T-helper 2 cell treated with Interferon-gamma antibody and Interleukin-4, amounts not matched to agents 100 ng/mL and 5 ng/mL, for 36 hours (primary cell): Measurements from ENCODE around the gene KRTAP1-4. TPM values are rescaled to one million over a fixed set of nuclear protein-coding genes. Genes with fewer than 3 reads are reported as not detected.
"Not testable (repeated sequence)": the region's sequence is repeated elsewhere in the genome, so short reads cannot be mapped to it uniquely, and the experiment has no call there.

Source experiments
- intact Hi-C: fragments of 100-400 bp; cut with micrococcal nuclease; formaldehyde crosslinking; loops from one replicate; pipeline ENCODE4 v1.15.1; 2023
- total RNA-seq: library from RNA; stranded (reverse); gene quantifications from 2 replicates; pipeline ENCODE4 v1.2.3, GENCODE V29; 2022

KRTAP1-4 gene
- total RNA-seq, 1 donor from 2014 or later: not detected

DNA sequence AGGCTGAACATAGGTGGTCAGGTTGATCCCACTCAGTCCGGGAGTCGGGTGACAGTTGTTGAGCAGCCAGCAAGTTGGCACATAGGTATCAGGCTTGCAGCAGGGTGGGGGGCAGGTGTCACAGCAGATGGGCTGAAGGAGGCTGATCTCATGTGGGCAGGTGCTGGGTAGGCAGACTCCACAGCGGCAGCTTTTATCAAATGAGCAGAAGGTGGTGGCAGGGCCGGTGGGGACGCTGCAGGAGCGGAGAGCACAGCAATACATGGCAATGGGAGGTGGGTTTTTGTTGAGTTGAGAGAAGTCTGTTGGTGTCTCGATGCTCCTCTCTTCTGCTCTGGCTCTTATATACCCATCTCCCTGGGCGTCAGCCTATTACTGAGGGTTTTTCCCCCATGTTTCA, 21.2 kb downstream of the KRTAP1-4 start, which contains the start of gene KRTAP3-1:
KRTAP3-1 (minus strand) TSS at position 318 of the 400 bp plus-strand sequence; CDS start at position 264, 54 bp downstream.
- intact Hi-C loops: no loop called here

DNA sequence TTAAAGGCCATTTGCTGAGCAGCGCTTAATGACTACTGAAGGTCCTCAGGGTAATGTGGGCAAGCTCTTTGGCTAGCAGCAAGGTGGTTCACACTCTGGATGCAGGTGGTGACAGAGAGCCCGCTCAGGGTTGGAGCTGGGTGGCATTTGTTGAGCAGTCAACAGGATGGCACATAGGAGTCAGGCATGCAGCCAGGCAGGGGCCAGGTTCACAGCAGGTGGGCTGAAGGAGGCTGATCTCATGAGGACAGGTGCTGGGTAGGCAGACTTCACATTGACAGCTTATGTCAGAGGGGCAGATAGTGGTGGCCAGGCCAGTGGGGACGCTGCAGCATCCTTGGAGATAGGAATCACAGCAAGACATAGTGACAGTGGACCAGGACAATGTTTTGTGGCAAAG, 25.6 kb downstream of the KRTAP1-4 start:
- intact Hi-C loops: no loop called here

DNA sequence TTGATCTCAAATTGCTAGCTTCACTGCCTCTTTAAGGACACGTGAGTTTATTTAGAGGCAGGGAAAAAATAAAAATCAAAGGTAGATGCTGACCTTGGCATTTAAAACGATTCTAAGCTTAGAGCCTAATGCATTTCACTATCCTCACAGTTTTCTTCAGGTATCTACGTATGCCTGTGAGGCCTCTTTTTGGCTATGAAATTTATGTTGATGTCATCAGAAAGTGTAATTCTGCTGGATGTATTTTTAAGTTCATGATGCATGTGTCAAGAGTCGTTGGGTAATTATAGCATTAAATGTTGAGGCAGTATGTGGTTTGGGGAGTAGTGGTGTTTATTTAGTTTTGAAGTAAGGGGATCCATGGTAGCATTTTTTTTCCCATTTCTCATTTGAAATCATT, 26.1 kb downstream of the KRTAP1-4 start:
- intact Hi-C loops: no loop called here

DNA sequence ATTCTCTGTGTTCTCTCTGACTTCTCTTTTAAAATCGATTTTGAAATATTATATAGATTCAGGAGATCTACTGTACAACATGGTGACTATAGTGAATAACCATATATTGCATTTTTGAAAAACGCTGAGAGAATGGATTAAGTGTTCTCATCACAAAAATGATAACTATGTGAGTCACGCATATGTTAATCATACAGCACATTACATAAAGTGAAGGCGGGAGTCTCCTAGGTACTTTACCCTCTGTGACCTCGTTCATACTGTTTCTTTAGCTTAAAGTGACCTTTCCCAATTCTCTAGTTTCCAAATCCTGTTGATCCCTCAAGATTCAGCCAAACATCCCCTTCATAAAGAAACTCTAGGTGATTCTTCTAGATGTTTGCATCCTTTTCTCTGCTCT, 27.2 kb downstream of the KRTAP1-4 start:
- intact Hi-C loops: no loop called here

DNA sequence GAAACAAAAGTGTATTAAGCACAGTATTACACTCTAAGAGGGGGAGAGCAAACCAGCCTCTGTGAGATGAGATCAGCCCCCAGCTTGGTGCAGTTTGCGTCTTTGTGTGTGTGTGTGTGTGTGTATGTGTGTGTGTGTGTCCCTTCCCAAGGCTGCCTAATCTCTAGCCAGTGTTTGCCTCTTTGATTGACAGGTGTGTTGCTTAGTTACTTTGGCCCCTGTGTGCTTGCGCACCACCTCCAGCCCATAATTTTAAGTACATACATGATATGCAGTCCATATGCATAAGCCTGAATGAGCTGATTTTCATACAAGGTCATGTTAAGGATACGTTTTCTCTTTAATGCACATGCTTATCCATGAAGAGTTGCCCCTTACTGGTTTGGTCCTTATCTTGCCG, 28.2 kb downstream of the KRTAP1-4 start:
- intact Hi-C loops: no loop called here

DNA sequence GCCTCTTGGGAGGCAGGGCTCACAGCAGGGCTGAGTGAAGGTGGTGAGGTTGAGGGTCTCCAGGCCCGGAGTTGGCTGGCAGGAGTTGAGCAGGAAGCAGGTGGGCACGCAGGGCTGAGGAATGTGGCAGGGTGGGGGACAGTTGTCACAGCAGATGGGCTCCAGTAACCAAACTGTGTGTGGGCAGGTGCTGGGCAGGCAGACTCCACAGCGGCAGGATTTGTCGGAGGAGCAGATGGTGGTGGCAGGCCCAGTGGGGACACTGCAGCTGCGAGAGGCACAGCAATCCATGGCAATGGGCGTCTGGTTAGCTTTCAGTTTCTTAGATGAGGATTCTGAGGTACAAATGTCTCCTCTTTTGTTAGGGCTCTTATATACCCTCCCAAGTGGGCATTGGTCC, 30.4 kb downstream of the KRTAP1-4 start, which contains the start of gene KRTAP3-2:
KRTAP3-2 (minus strand) TSS at position 344 of the 400 bp plus-strand sequence; CDS start at position 291, 53 bp downstream.
- intact Hi-C loops: not testable (repeated sequence)

DNA sequence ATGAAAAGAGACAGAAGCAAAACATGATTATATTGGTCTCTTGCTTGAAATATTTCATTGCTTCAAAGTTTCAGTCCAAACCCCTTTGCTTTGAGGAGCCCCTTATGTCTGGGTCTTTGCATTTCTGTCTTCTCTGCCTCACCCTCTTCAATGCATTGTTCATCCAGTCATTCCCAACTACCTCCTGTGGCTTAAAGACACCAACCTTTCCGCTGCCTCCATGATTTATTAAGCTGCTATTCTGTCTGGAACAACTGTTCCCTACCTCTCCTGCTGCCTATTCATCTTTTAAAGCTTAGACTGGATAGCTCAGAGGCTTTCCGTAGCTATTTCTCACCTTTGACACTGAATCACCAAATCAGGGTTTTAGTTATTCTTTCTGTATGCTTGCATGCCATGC, 32.6 kb downstream of the KRTAP1-4 start:
- intact Hi-C loops: no loop called here

DNA sequence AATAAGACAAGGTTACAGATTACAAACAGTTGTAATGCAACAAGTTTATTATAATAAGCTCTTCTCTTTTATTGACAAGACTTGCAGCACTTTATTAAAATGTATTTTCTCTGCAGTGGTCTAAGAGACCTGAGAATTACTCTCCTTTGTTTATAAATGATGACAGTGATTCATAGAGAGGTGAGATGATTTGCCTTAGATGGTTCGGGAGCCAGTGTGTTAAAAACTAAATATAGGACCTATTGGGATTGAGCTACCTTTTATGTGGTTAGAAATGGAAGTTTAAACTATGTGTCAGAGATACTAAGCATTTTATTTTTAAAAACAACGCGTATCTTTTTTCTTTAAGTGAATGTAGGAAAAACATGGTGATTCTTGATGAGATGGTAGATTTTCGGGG, 33.2 kb downstream of the KRTAP1-4 start:
- intact Hi-C loops: no loop called here

DNA sequence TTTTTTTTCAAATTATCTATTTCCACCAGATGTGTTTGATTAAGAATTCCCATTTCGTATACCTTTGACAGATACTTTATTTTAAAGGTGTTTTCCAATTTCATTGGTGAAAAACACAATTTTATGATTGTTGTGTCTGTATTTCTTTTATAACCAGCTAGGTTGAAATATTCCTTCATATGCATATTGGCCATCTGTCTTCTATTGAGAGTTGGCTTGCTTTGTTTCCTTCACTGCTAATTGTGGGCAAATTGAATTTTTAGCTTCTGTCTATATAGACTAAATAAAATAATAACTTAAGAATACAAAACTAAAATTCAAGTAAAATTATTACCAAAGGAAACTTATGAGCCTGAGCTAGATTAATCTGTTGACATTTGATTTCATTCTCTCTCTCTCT, 34.9 kb downstream of the KRTAP1-4 start:
- intact Hi-C loops: no loop called here

DNA sequence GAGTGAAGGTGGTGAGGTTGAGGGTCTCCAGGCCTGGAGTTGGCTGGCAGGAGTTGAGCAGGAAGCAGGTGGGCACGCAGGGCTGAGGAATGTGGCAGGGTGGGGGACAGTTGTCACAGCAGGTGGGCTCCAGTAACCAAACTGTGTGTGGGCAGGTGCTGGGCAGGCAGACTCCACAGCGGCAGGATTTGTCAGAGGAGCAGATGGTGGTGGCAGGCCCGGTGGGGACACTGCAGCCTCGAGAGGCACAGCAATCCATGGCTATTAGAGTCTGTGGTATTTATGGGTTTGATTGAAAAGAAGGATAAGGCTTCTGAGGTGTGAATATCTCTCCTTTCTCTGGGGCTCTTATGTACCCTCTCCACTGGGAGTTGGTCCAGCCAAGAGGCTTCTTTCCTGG, 36.2 kb downstream of the KRTAP1-4 start, which contains the start of gene KRTAP3-3:
KRTAP3-3 (minus strand) TSS at position 326 of the 400 bp plus-strand sequence; CDS start at position 259, 67 bp downstream.
- intact Hi-C loops: no loop called here

DNA sequence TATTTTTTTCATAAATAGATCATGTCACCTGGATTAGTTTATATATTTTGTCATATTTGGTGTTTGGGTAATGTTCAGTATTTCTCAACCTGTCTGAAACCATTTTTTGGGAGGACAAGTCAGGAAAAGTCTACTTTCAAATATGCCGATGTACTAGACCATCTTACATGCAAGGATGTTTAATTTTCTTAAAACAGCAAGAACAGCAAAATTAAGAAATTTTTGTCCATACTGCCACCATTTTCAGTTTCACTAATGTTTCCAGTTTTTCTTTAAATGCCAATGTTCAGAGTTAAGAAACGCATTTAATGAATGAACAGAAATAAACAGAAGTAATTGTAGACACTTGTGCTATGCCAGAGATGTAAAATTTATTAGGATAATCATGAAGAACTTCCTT, 36.9 kb downstream of the KRTAP1-4 start:
- intact Hi-C loops: no loop called here

DNA sequence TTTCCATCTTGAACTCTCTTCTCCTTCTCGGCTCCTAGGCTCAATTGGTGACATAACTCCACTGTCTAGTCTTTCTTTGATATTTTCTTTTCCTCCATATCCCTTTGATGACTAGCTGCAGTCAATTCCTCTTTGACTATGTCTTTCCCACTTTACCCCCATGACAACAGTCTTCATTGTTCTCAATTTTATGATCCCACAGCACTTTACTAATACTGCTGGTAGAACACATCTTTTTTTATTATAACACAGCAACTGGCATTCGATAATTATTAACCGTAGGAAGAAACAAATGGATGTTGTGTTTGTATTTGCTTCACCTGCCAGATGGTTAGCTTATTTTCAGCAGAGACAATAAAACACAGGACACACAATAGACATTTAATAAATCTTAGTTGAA, 37.3 kb downstream of the KRTAP1-4 start:
- intact Hi-C loops: no loop called here

DNA sequence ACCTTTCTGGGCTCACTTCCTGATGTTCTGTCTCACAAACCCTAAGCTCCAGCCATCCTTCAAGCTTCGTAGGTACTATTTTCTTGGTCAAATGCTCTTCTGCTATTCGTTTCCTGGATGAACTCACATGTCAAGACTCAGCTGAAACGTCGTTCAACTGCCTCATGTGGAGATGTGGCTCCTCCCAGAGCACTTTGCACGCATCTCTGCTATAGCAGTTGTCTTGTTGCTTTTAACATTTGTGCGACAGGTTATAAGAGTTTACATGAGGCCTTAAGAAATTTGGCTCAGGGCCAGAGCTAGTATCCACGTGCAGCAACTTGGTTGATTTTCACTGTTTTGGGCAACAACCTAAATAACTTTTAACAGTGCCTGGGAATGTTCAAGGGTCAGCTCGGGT, 43.1 kb downstream of the KRTAP1-4 start:
- intact Hi-C loops: no loop called here

DNA sequence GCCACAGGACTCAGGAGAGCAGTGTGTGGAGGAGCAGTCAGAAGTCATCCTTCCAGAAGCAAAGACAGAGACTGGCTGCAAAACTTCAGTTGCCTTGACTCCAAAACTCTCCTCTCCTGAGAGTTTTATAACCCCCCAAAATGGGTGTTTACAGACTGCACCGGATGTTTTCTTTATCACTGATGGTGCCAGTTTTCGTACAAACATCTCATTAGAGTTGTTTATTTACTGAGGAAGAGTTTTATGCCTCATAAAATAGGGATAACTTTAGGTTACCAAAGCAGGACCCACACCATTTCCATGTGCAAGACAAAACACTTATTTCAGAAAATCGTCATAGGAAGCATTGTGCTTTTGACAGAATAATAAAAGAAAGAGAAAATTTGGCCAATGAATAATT, 45.8 kb downstream of the KRTAP1-4 start, which contains the start of gene KRT40:
KRT40 (minus strand) TSS at position 101 of the 400 bp plus-strand sequence; CDS start at position 48, 53 bp downstream.
- intact Hi-C loops: no loop called here

DNA sequence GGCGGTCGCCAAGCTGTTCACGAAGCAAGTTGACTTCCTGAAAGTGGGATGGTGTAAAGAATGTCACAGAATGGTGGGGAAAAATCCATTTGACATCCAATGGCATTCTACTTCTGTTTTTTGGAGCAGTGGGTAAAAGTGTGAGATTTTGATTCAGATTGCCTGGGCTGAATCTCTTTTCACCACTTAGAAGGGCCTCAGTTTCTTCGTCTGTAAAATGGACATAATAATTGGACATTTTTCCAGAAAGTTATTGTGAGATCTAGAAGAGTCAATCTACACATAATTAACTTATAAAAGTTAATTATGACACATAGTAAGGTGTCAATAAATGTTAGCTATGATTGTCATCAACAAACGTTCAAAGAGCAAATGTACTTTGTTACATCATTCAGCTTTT, 48.9 kb downstream of the KRTAP1-4 start:
- intact Hi-C loops: no loop called here

DNA sequence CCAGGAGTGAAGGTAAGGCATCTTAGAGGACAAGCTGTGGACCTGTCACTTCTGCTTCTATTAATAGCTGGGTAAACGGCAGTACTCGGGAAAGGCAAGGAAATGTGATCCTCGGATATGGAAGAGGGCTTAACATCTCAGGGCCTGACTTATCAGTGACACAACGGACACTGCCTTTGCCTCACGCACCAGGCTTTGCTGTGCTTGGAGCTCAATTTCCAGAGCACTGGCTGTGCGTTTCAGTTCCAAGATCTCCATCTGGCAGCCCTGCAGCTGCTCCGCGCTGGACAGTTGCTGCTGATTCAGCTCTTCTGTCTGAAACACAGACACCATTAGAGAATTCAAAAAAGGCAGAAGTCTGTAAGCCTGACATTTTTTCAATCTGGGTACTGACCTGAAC, 49.4 kb downstream of the KRTAP1-4 start:
- intact Hi-C loops: no loop called here

DNA sequence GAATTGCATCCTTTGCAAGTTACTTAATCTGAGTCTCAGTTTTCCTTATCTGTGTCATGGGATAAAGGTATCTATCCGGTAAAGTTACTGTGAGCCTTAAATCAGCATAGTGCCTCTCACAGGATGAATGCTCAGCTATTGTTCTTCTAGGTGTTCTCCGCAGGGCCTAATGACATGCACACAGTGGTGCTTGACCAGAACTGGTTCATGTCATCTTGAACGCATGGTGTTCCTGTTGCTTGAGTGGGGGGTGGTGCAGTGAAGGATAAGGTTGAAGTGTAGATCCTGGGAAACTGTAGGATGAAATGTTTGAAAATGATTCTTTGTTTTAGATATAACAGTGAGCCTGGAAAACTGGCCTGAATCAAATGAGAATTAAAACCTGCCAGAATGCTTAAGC, 49.9 kb downstream of the KRTAP1-4 start:
- intact Hi-C loops: no loop called here

Other genes starting within 250 kb of the KRTAP1-4 start
- not detected in 2 replicates for gene KRT27, start 247.6 kb downstream of the KRTAP1-4 start, total RNA-seq
- gene KRT28, start 230.2 kb downstream of the KRTAP1-4 start, total RNA-seq: not detected in 2 replicates
- 29.9 and 32.8 TPM in 2 replicates for gene KRT10, start 207.6 kb downstream of the KRTAP1-4 start, total RNA-seq
- gene KRT12, start 163.0 kb downstream of the KRTAP1-4 start, total RNA-seq: not detected in 2 replicates
- gene KRT20, start 145.0 kb downstream of the KRTAP1-4 start, total RNA-seq: not detected in 2 replicates
- not detected in 2 replicates for gene KRT23, start 92.5 kb downstream of the KRTAP1-4 start, total RNA-seq
- gene KRT39, start 63.2 kb downstream of the KRTAP1-4 start, total RNA-seq: not detected in 2 replicates
- gene KRT40, start 45.9 kb downstream of the KRTAP1-4 start, total RNA-seq: not detected in 2 replicates
- not detected in 2 replicates for gene KRTAP3-3, start 36.0 kb downstream of the KRTAP1-4 start, total RNA-seq
- gene KRTAP3-2, start 30.3 kb downstream of the KRTAP1-4 start, total RNA-seq: not detected in 2 replicates
- not detected in 2 replicates for gene KRTAP3-1, start 21.1 kb downstream of the KRTAP1-4 start, total RNA-seq
- gene KRTAP1-5, start 3.0 kb downstream of the KRTAP1-4 start, total RNA-seq: not detected in 2 replicates
- gene KRTAP1-3, start 4.7 kb upstream of the KRTAP1-4 start, total RNA-seq: not detected in 2 replicates
- not detected in 2 replicates for gene KRTAP1-1, start 11.3 kb upstream of the KRTAP1-4 start, total RNA-seq
- not detected in 2 replicates for gene KRTAP2-1, start 17.1 kb upstream of the KRTAP1-4 start, total RNA-seq
- not detected in 2 replicates for gene KRTAP2-2, start 25.0 kb upstream of the KRTAP1-4 start, total RNA-seq
- not detected in 2 replicates for gene KRTAP2-3, start 29.9 kb upstream of the KRTAP1-4 start, total RNA-seq
- not detected in 2 replicates for gene KRTAP2-4, start 35.7 kb upstream of the KRTAP1-4 start, total RNA-seq
- not detected in 2 replicates for gene KRTAP4-7, start 54.0 kb upstream of the KRTAP1-4 start, total RNA-seq
- not detected in 2 replicates for gene KRTAP4-8, start 67.9 kb upstream of the KRTAP1-4 start, total RNA-seq
- not detected in 2 replicates for gene KRTAP4-16, start 72.0 kb upstream of the KRTAP1-4 start, total RNA-seq
- gene KRTAP4-9, start 75.2 kb upstream of the KRTAP1-4 start, total RNA-seq: not detected in 2 replicates
- not detected in 2 replicates for gene KRTAP4-11, start 88.2 kb upstream of the KRTAP1-4 start, total RNA-seq
- gene KRTAP4-12, start 94.0 kb upstream of the KRTAP1-4 start, total RNA-seq: not detected in 2 replicates
- not detected in 2 replicates for gene KRTAP4-6, start 110.3 kb upstream of the KRTAP1-4 start, total RNA-seq
- gene KRTAP4-5, start 119.6 kb upstream of the KRTAP1-4 start, total RNA-seq: not detected in 2 replicates
- gene KRTAP4-4, start 130.6 kb upstream of the KRTAP1-4 start, total RNA-seq: not detected in 2 replicates
- gene KRTAP4-3, start 138.0 kb upstream of the KRTAP1-4 start, total RNA-seq: not detected in 2 replicates
- gene KRTAP4-2, start 148.0 kb upstream of the KRTAP1-4 start, total RNA-seq: not detected in 2 replicates
- gene KRTAP4-1, start 154.7 kb upstream of the KRTAP1-4 start, total RNA-seq: not detected in 2 replicates
- gene KRTAP9-1, start 159.7 kb upstream of the KRTAP1-4 start, total RNA-seq: not detected in 2 replicates
- gene KRTAP9-2, start 196.5 kb upstream of the KRTAP1-4 start, total RNA-seq: not detected in 2 replicates
- not detected in 2 replicates for gene KRTAP9-3, start 202.3 kb upstream of the KRTAP1-4 start, total RNA-seq
- not detected in 2 replicates for gene KRTAP9-8, start 207.8 kb upstream of the KRTAP1-4 start, total RNA-seq
- not detected in 2 replicates for gene KRTAP9-4, start 219.5 kb upstream of the KRTAP1-4 start, total RNA-seq
- not detected in 2 replicates for gene KRTAP9-9, start 225.2 kb upstream of the KRTAP1-4 start, total RNA-seq
- not detected in 2 replicates for gene KRTAP9-6, start 235.2 kb upstream of the KRTAP1-4 start, total RNA-seq
- not detected in 2 replicates for gene KRTAP9-7, start 245.5 kb upstream of the KRTAP1-4 start, total RNA-seq